ENCODE results near the gene RNU4-1. TPM values are rescaled to one million over a fixed set of nuclear protein-coding genes. Genes with fewer than 3 reads are reported as not detected.

Gene RNU4-1
- total RNA-seq, 2 donors from 2014 or later: under 0.01 TPM

- TF ChIP-seq POLR2A (IDR thresholded peaks at IDR 0.05) (no peak), CTCF (IDR thresholded peaks at IDR 0.05) (no peak)
- intact Hi-C loops (cut with DNase I): loop anchor here (5.0 kb wide), 1 partner anchor 39 kb away; no protein-coding TSS in a partner anchor
- DNase-seq (no peak), ATAC-seq (no peak)
- no peak overlapping the region for H3K4me3 ChIP-seq
- no peaks in the 10 kb centered on the region for H3K27me3 ChIP-seq
- 28 to 31% methylated on average over 8 of the region's 8 CpGs for WGBS, 2 donors
- H3K36me3 ChIP-seq (replicated peaks in 1 of 2; ENCODE audit: insufficient read depth in 1 of 2, low read depth in 2 of 2): no peaks in the 10 kb centered on the region
- peak overlapping the region in 2 of 4 donors; percentile 11 to 32 for H3K27ac ChIP-seq
- H3K4me1 ChIP-seq: peaks cover 35% of the 10 kb centered on the region
- H3K9me3 ChIP-seq: no peaks in the 10 kb centered on the region
These were observed 26.7 kb downstream of the RNU4-1 start for GRCh38 chr12:120266180-120266870.

- peak within 1 kb of the TSS; percentile 84 to 89 for H3K4me3 ChIP-seq
- H3K27me3 ChIP-seq: no peaks in the 10 kb centered on the region
- TF ChIP-seq CTCF (IDR thresholded peaks at IDR 0.05): peak; percentile 73 to 96 (median 84)
- peak; percentile 44 to 72 (median 55) for TF ChIP-seq POLR2A (IDR thresholded peaks at IDR 0.05)
- peak within 1 kb of the TSS; percentile 66 to 88 (median 78) for H3K27ac ChIP-seq
- 2 to 7% methylated on average over 4 to 36 of the region's 81 CpGs for WGBS, 2 donors
- peaks cover 35% of the 10 kb centered on the region for H3K4me1 ChIP-seq
- H3K9me3 ChIP-seq: no peaks in the 10 kb centered on the region
- ATAC-seq: peak; percentile 90
- no peaks in the 10 kb centered on the region for H3K36me3 ChIP-seq (replicated peaks in 1 of 2; ENCODE audit: insufficient read depth in 1 of 2, low read depth in 2 of 2)
- intact Hi-C loops (cut with DNase I): loop anchor here (5.0 kb wide), 1 partner anchor 38 kb away; no protein-coding TSS in a partner anchor
- DNase-seq: peak; percentile 87 to 93 (median 92)
These were observed 27.4 kb downstream of the RNU4-1 start, which contains the start of gene PXN for GRCh38 chr12:120265473-120266179. PXN (minus strand) TSS chr12:120265730; CDS start chr12:120265629, 101 bp downstream.

GRCh38 chr12:120264904-120265472 lies 28.0 kb downstream of the RNU4-1 start:
- peak overlapping the region; percentile 84 to 89 for H3K4me3 ChIP-seq
- H3K36me3 ChIP-seq (replicated peaks in 1 of 2; ENCODE audit: insufficient read depth in 1 of 2, low read depth in 2 of 2): no peaks in the 10 kb centered on the region
- no peaks in the 10 kb centered on the region for H3K27me3 ChIP-seq
- no peaks in the 10 kb centered on the region for H3K9me3 ChIP-seq
- no peak for TF ChIP-seq CTCF (IDR thresholded peaks at IDR 0.05)
- TF ChIP-seq POLR2A (IDR thresholded peaks at IDR 0.05): no peak
- DNase-seq (no peak), ATAC-seq (no peak)
- H3K27ac ChIP-seq: peak overlapping the region; percentile 66 to 88 (median 78)
- intact Hi-C loops (cut with DNase I): loop anchor here (5.0 kb wide), 1 partner anchor 38 kb away; no protein-coding TSS in a partner anchor
- WGBS, 2 donors: 2 to 3% methylated on average over 14 to 25 of the region's 29 CpGs
- peaks cover 35% of the 10 kb centered on the region for H3K4me1 ChIP-seq

GRCh38 chr12:120264086-120264903 lies 28.7 kb downstream of the RNU4-1 start:
- no peak for TF ChIP-seq POLR2A (IDR thresholded peaks at IDR 0.05)

More at GRCh38 chr12:120264086-120264903, 28.7 kb downstream of the RNU4-1 start:
- Histone ChIP-seq H3K9me3 (no peaks in the 10 kb centered on the region), H3K36me3 (replicated peaks in 1 of 2; ENCODE audit: insufficient read depth in 1 of 2, low read depth in 2 of 2) (no peaks in the 10 kb centered on the region), H3K4me1 (peaks cover 42% of the 10 kb centered on the region), H3K27ac (peak overlapping the region; percentile 66 to 88 (median 78)), H3K27me3 (no peaks in the 10 kb centered on the region), H3K4me3 (no peak overlapping the region)
- DNase-seq: peak in 3 of 4 donors; percentile 25 to 38 (median 38)
- ATAC-seq: no peak
- intact Hi-C loops (cut with DNase I): no loop called here
- 24 to 27% methylated on average over 8 to 15 of the region's 15 CpGs for WGBS, 2 donors

Data from body of pancreas (tissue), 4 donors.